Ishikawa (cell line): ENCODE results near the gene NUBP1.

Experiments used
- FOXM1 ChIP-seq: IDR thresholded peaks from 2 replicates; pipeline ENCODE4 v1.6.1; 2012; ENCODE audit warnings: low read depth, borderline replicate concordance
- RAD21 ChIP-seq: IDR thresholded peaks from 2 replicates; pipeline ENCODE4 v1.6.1; 2012; ENCODE audit warnings: low read depth

GRCh38 chr16:10741844-10742243 is 1.8 kb upstream of the NUBP1 start:
- TF ChIP-seq RAD21: no peak
- TF ChIP-seq FOXM1: no peak
